GM18526 (cell line): Measurements from ENCODE around the gene SYNJ2.

Experiments
- POLR2A ChIP-seq: IDR thresholded peaks from 3 replicates; pipeline ENCODE4 v1.6.1; 2011; ENCODE audit not compliant: insufficient read length; ENCODE audit errors: extremely low read depth

Gene SYNJ2

GRCh38 chr6:158021814-158022748, 40.4 kb downstream of the SYNJ2 start:
- TF ChIP-seq POLR2A: no peak

DNA sequence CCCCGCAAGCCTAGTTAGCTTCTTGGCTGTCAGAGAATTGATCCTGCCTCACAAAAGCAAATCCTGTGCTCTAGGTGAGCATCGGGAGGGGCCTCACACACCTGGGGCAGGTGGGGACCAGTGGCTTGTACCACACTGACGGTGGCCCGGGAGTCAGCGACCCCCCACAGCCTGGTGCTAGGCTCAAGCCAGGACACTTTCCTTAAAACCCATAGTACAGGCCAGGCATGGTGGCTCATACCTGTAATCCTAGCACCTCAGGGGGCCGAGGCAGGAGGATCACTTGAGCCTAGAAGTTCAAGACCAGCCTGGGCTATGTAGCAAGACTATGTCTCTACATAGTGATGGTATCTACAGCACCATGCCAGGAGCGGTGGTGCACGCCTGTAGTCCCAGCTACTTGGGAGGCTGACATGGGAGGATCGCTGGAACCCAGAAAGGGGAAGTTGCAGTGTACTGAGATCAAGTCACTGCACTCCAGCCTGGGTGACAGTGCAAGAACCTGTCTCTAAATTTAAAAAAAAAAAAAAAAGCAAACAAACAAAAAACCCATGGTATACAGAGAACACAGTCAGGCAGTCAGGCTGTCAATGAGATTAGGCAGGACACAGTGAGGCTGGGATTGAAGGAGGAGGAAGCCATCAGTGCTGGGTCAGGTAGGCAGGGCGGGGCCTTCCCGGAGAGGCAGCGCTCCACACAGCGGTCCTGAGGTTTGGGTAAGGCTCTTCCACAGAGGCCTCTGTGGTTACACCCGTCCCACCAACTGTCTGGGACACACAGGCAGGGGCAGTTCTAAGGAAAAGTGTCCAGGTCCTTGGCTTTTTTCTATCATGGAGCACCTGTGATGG, 41.3 kb downstream of the SYNJ2 start:
- no peak for TF ChIP-seq POLR2A

GRCh38 chr6:158023597-158023939, 41.9 kb downstream of the SYNJ2 start:
- no peak for TF ChIP-seq POLR2A

- TF ChIP-seq POLR2A: no peak
Measured at GRCh38 chr6:158024566-158025297, 43.1 kb downstream of the SYNJ2 start.

GRCh38 chr6:158026054-158026900, 44.6 kb downstream of the SYNJ2 start:
- TF ChIP-seq POLR2A: no peak

GRCh38 chr6:158026901-158027589, 45.4 kb downstream of the SYNJ2 start:
- no peak for TF ChIP-seq POLR2A

DNA sequence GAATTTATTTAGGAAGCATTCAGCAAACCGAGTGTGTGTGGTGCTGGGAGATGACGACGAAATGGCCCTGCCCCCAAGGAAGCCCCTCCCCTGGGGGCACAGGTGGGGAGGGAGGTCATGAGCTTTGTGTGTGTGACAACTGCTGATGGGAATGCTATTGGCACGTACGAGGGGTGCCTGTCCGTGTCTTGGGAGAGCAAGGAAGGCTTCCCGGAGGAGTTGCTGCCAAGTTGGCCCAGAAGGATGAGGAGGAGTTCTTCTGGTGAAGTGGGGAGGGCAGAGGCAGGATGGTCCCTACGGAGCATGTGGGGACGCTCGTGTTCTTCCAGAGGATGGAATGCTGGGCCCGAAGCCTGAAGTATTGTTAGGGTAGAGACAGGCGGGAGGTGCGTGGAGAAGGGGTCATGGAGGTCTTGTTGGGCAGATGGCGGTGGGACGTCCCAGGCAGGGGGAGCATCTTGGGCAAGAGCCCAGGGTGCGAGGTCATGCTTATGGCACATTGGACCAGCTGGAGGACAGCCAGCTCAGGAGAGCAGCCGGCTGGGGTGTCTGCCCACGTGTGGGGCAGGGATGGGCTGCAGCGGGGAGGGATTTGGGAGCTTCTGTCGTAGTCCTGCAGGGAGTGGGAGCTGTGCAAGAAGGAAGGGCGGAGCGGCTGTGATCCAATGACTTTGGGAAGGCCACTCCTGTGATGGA, 46.1 kb downstream of the SYNJ2 start:
- no peak for TF ChIP-seq POLR2A

- no peak for TF ChIP-seq POLR2A
Measured at GRCh38 chr6:158028421-158028820, 46.8 kb downstream of the SYNJ2 start.

GRCh38 chr6:158028876-158029275, 47.2 kb downstream of the SYNJ2 start:
- no peak for TF ChIP-seq POLR2A

DNA sequence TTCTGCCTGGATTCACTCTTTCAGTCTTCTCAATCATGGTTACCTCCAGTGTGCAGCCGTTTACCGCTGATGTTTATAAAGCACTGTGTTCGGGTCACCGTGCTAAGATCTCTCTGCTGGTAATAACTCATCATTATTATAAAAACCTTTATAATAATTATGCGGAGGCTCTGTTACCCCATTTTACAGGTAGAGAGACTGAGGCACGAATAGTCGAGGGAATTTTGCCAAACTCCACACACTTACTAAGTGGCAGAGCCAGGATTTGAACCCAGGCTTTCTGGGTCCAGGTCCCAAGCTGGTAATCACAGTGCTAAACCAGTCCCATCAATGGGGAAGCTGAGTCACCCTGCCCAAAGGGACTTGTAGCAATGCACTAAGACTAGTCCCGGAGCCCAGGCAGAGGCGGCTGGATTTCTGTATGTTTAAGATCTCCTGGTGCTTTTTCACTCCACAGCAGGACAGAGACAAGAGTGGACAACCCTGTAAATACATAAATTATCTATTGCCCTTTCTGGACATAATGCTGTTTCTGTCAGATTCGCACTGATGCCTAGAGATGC, 48.1 kb downstream of the SYNJ2 start:
- TF ChIP-seq POLR2A: no peak

- no peak for TF ChIP-seq POLR2A
Measured at GRCh38 chr6:158030380-158031300, 49.0 kb downstream of the SYNJ2 start.
